ENCODE measurements around the gene SYT1.

- TF ChIP-seq POLR2A (IDR thresholded peaks at IDR 0.05; ENCODE audit: low read depth, low read length) (no peak), MAX (IDR thresholded peaks at IDR 0.05; ENCODE audit: insufficient read depth, insufficient read length) (no peak), POLR2AphosphoS5 (IDR thresholded peaks at IDR 0.05; ENCODE audit: insufficient read depth, low read depth, low read length) (no peak), CTCF (IDR thresholded peaks at IDR 0.05; ENCODE audit: extremely low read depth in 1 of 2, insufficient read depth in 1 of 2, low read depth in 1 of 2, low read length in 2 of 2) (no peak)
Observed at GRCh38 chr12:79069009-79069408, 204.4 kb downstream of the SYT1 start.

Data from endothelial cell of umbilical vein (primary cell).